ENCODE measurements around the gene ZNF225. TPM values are rescaled to one million over a fixed set of nuclear protein-coding genes. Genes with fewer than 3 reads are reported as not detected.

Gene ZNF225
- total and polyA plus RNA-seq, 9 of the 15 experiments (the other 6 are each of a cell fraction or from before 2014, with no cell fraction given) = 1.4 to 4.2 (median 2.2) TPM

DNA sequence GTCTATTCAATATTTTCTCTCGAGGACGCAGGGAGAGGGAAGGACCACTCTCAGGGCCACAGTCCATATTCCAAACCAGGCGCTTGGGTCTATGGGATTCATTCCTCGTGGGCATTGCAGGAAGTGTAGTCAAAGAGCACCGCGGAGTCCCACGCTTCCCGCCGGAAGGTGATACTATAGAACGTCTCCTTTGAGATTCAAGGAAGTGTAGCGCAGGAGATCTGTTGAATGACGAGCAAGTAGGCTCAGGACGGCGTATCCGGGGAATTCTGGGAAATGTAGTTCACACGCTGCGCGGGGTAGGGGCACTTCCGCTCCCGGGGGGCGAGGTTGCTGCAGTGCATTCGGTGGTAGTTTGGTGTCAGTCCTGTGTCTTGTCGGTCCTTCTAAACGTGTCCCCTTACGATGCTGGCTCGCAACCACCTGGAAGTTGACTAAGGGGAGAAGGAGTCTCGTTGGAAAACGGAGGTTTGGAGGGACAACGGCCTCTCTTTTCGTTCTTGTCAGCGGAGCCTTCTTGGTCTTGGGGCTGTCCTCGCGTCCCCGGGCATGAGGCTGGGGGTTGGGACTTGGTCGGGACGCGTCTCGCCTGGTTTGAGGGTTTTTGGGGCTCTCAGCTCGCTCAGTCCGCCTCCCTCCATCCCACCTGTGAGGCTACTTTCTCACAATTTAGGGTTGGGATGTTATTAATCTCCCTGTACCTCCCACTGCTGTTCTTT, 41.2 kb upstream of the ZNF225 start, which contains the start of gene ZNF284 (continued):
- TF ChIP-seq E2F8 (IDR thresholded peaks at IDR 0.05; ENCODE audit: low read depth, partially characterized antibody) = peak; percentile 46
- TF ChIP-seq HNRNPH1 (optimal IDR thresholded peaks at IDR 0.05; ENCODE audit: low read depth, low read length) = no peak
- TF ChIP-seq CBX8 (IDR thresholded peaks at IDR 0.05; ENCODE audit: borderline replicate concordance, extremely low read depth, low read depth, low read length, poor library complexity, severe bottlenecking) = no peak
- TF ChIP-seq CHD7 (IDR thresholded peaks at IDR 0.05; ENCODE audit: low read depth, low read length) = no peak
- no peak for TF ChIP-seq XRCC3 (IDR thresholded peaks at IDR 0.05)
- TF ChIP-seq ZNF354B (CRISPR knock-in tag; IDR thresholded peaks at IDR 0.05) = no peak
- TF ChIP-seq ZNF764 (CRISPR knock-in tag; IDR thresholded peaks at IDR 0.05; ENCODE audit: low read depth) = no peak
- no peak for TF ChIP-seq ZBED1 (IDR thresholded peaks at IDR 0.05)
- 0 out of 2 replicates have a peak, but pooled peaks have one; percentile 32 for TF ChIP-seq ZNF518B (CRISPR knock-in tag; IDR thresholded peaks at IDR 0.05)

Data from K562 (cell line).